BE2C (cell line): ENCODE measurements around the gene BST2.
A peak's percentile ranks its signal among the peaks of the same experiment; 100 is the strongest.

Source experiments
- DNase-seq: peaks from one replicate; pipeline ENCODE4 v3.0.0-alpha.2; 2020
- H3K27me3 ChIP-seq: fragments of 250-450 bp; sonication (Bioruptor Pico); 2 replicates; pipeline ENCODE4 v1.5.1; 2020; ENCODE audit warnings: mild to moderate bottlenecking
- H3K36me3 ChIP-seq: fragments of 250-450 bp; sonication (Bioruptor Pico); 2 replicates; pipeline ENCODE4 v1.5.1; 2020; ENCODE audit warnings: mild to moderate bottlenecking
- H3K4me1 ChIP-seq: fragments of 250-450 bp; sonication (Bioruptor Pico); 2 replicates; pipeline ENCODE4 v1.5.1; 2020
- H3K4me3 ChIP-seq: 2 replicates; pipeline ENCODE4 v1.5.1; 2011; ENCODE audit warnings: low read depth, low read length
- H3K9me3 ChIP-seq: fragments of 250-450 bp; sonication (Bioruptor Pico); 2 replicates; pipeline ENCODE4 v1.5.1; 2020
- CTCF ChIP-seq: IDR thresholded peaks from 2 replicates; pipeline ENCODE4 v1.5.1; 2012; ENCODE audit warnings: mild to moderate bottlenecking, low read depth, low read length

BST2 gene

GRCh38 chr19:17385878-17386611 is 19.4 kb downstream of the BST2 start:
- Histone ChIP-seq H3K9me3 (no peaks in the 10 kb centered on the region), H3K4me3 (no peak overlapping the region), H3K36me3 (no peaks in the 10 kb centered on the region), H3K4me1 (no peaks in the 10 kb centered on the region), H3K27me3 (peaks cover 5% of the 10 kb centered on the region)
- DNase-seq: peak; percentile 83
- peak; percentile 92 for TF ChIP-seq CTCF

- Histone ChIP-seq H3K4me1 (no peaks in the 10 kb centered on the region), H3K9me3 (no peaks in the 10 kb centered on the region), H3K27me3 (no peaks in the 10 kb centered on the region), H3K36me3 (no peaks in the 10 kb centered on the region), H3K4me3 (no peak overlapping the region)
- DNase-seq: no peak
- TF ChIP-seq CTCF: no peak
Observed at GRCh38 chr19:17380426-17381138, 24.8 kb downstream of the BST2 start.

- Histone ChIP-seq H3K4me3 (no peak overlapping the region), H3K36me3 (no peaks in the 10 kb centered on the region), H3K4me1 (no peaks in the 10 kb centered on the region)
Observed at GRCh38 chr19:17379221-17379631, 26.2 kb downstream of the BST2 start.

GRCh38 chr19:17378271-17378670 is 27.2 kb downstream of the BST2 start:
- Histone ChIP-seq H3K4me1 (no peaks in the 10 kb centered on the region), H3K36me3 (no peaks in the 10 kb centered on the region), H3K4me3 (no peak overlapping the region), H3K9me3 (no peaks in the 10 kb centered on the region), H3K27me3 (no peaks in the 10 kb centered on the region)
- no peak for TF ChIP-seq CTCF
- DNase-seq: no peak

More at GRCh38 chr19:17379221-17379631, 26.2 kb downstream of the BST2 start:
- peak; percentile 24 for DNase-seq
- Histone ChIP-seq H3K27me3 (no peaks in the 10 kb centered on the region), H3K9me3 (no peaks in the 10 kb centered on the region)
- no peak for TF ChIP-seq CTCF

- H3K36me3 ChIP-seq: no peaks in the 10 kb centered on the region
- DNase-seq: no peak
- TF ChIP-seq CTCF: no peak
- no peak within 1 kb of the TSS for H3K4me3 ChIP-seq
- no peaks in the 10 kb centered on the region for H3K9me3 ChIP-seq
- no peaks in the 10 kb centered on the region for H3K4me1 ChIP-seq
- H3K27me3 ChIP-seq: no peaks in the 10 kb centered on the region
Observed at GRCh38 chr19:17376935-17377600, 28.4 kb downstream of the BST2 start, which contains the start of gene PLVAP. TSS of gene PLVAP (minus strand) at chr19:17377342. CDS start at chr19:17377288, 54 bp downstream.
